ENCODE data around the gene BDH1. TPM values are rescaled to one million over a fixed set of nuclear protein-coding genes. Genes with fewer than 3 reads are reported as not detected.
"Not testable (repeated sequence)": the region's sequence is repeated elsewhere in the genome, so short reads cannot be mapped to it uniquely, and the experiment has no call there.

The BDH1 gene
- 11.4 TPM for polyA plus RNA-seq (2013, experiment 1 of 4)
- 12.0 TPM for polyA plus RNA-seq (2013, experiment 2 of 4)
- polyA plus RNA-seq (2013, experiment 3 of 4) = 8.5 TPM
- 6.8 TPM for polyA plus RNA-seq (2013, experiment 4 of 4)

- Histone ChIP-seq H3K27ac (ENCODE audit: insufficient read depth, low read depth, low read length, poor library complexity, severe bottlenecking) (peak within 1 kb of the TSS; percentile 63), H3K9me3 (ENCODE audit: control insufficient read depth, low read length) (no peaks in the 10 kb centered on the region), H3K36me3 (ENCODE audit: control insufficient read depth, insufficient read depth, low read length) (no peaks in the 10 kb centered on the region), H3K27me3 (ENCODE audit: control insufficient read depth, insufficient read depth, low read length, poor library complexity, severe bottlenecking) (peaks cover 23% of the 10 kb centered on the region), H3K4me3 (ENCODE audit: insufficient read depth, low read depth, low read length) (peak within 1 kb of the TSS; percentile 74), H3K4me1 (ENCODE audit: control insufficient read depth, insufficient read depth, low read length) (peaks cover 4% of the 10 kb centered on the region)
- WGBS, 2 experiments = 1 to 2% methylated on average over 96 of the region's 96 CpGs
Observed at GRCh38 chr3:197555281-197556261, at the start of gene BDH1. TSS of gene BDH1 (minus strand) at chr3:197555968. CDS start at chr3:197546443, 9,525 bp downstream.

GRCh38 chr3:197603317-197603933, 47.7 kb upstream of the BDH1 start:
- Histone ChIP-seq H3K27me3 (ENCODE audit: control insufficient read depth, insufficient read depth, low read length, poor library complexity, severe bottlenecking) (no peaks in the 10 kb centered on the region), H3K27ac (ENCODE audit: insufficient read depth, low read depth, low read length, poor library complexity, severe bottlenecking) (no peak overlapping the region), H3K9me3 (ENCODE audit: control insufficient read depth, low read length) (no peaks in the 10 kb centered on the region), H3K36me3 (ENCODE audit: control insufficient read depth, insufficient read depth, low read length) (peaks cover 9% of the 10 kb centered on the region), H3K4me3 (ENCODE audit: insufficient read depth, low read depth, low read length) (no peak overlapping the region), H3K4me1 (ENCODE audit: control insufficient read depth, insufficient read depth, low read length) (no peaks in the 10 kb centered on the region)
- WGBS, 2 experiments = 94 to 95% methylated on average over 15 of the region's 15 CpGs

- not testable (repeated sequence) for H3K27ac ChIP-seq (ENCODE audit: insufficient read depth, low read depth, low read length, poor library complexity, severe bottlenecking); H3K4me3 ChIP-seq (ENCODE audit: insufficient read depth, low read depth, low read length); H3K36me3 ChIP-seq (ENCODE audit: control insufficient read depth, insufficient read depth, low read length); H3K4me1 ChIP-seq (ENCODE audit: control insufficient read depth, insufficient read depth, low read length); H3K9me3 ChIP-seq (ENCODE audit: control insufficient read depth, low read length); H3K27me3 ChIP-seq (ENCODE audit: control insufficient read depth, insufficient read depth, low read length, poor library complexity, severe bottlenecking)
- 95 to 96% methylated on average over 28 to 29 of the region's 31 CpGs for WGBS, 2 experiments
Observed at GRCh38 chr3:197602351-197602750, 46.6 kb upstream of the BDH1 start.

- H3K9me3 ChIP-seq (ENCODE audit: control insufficient read depth, low read length) = not testable (repeated sequence)
- 83% methylated on average over 1 of the region's 2 CpGs; no CpG with 5 or more reads in 1 of the 2 experiments for WGBS, 2 experiments
Observed at GRCh38 chr3:197601566-197601840, 45.7 kb upstream of the BDH1 start.

GRCh38 chr3:197600796-197601565, 45.2 kb upstream of the BDH1 start:
- 95% methylated on average over 22 of the region's 22 CpGs for WGBS, 2 experiments
- Histone ChIP-seq H3K36me3 (ENCODE audit: control insufficient read depth, insufficient read depth, low read length) (no peaks in the 10 kb centered on the region), H3K9me3 (ENCODE audit: control insufficient read depth, low read length) (no peaks in the 10 kb centered on the region), H3K27ac (ENCODE audit: insufficient read depth, low read depth, low read length, poor library complexity, severe bottlenecking) (no peak overlapping the region), H3K27me3 (ENCODE audit: control insufficient read depth, insufficient read depth, low read length, poor library complexity, severe bottlenecking) (no peaks in the 10 kb centered on the region), H3K4me3 (ENCODE audit: insufficient read depth, low read depth, low read length) (no peak overlapping the region), H3K4me1 (ENCODE audit: control insufficient read depth, insufficient read depth, low read length) (no peaks in the 10 kb centered on the region)

More at GRCh38 chr3:197601566-197601840, 45.7 kb upstream of the BDH1 start:
- H3K4me1 ChIP-seq (ENCODE audit: control insufficient read depth, insufficient read depth, low read length); H3K27ac ChIP-seq (ENCODE audit: insufficient read depth, low read depth, low read length, poor library complexity, severe bottlenecking); H3K36me3 ChIP-seq (ENCODE audit: control insufficient read depth, insufficient read depth, low read length); H3K27me3 ChIP-seq (ENCODE audit: control insufficient read depth, insufficient read depth, low read length, poor library complexity, severe bottlenecking); H3K4me3 ChIP-seq (ENCODE audit: insufficient read depth, low read depth, low read length): not testable (repeated sequence)

GRCh38 chr3:197599089-197599765, 43.5 kb upstream of the BDH1 start:
- Histone ChIP-seq H3K36me3 (ENCODE audit: control insufficient read depth, insufficient read depth, low read length) (no peaks in the 10 kb centered on the region), H3K9me3 (ENCODE audit: control insufficient read depth, low read length) (no peaks in the 10 kb centered on the region), H3K27ac (ENCODE audit: insufficient read depth, low read depth, low read length, poor library complexity, severe bottlenecking) (no peak overlapping the region), H3K4me3 (ENCODE audit: insufficient read depth, low read depth, low read length) (no peak overlapping the region), H3K27me3 (ENCODE audit: control insufficient read depth, insufficient read depth, low read length, poor library complexity, severe bottlenecking) (no peaks in the 10 kb centered on the region), H3K4me1 (ENCODE audit: control insufficient read depth, insufficient read depth, low read length) (no peaks in the 10 kb centered on the region)
- WGBS, 2 experiments = 47 to 48% methylated on average over 22 of the region's 22 CpGs

GRCh38 chr3:197598404-197598980, 42.7 kb upstream of the BDH1 start:
- Histone ChIP-seq H3K36me3 (ENCODE audit: control insufficient read depth, insufficient read depth, low read length) (no peaks in the 10 kb centered on the region), H3K9me3 (ENCODE audit: control insufficient read depth, low read length) (no peaks in the 10 kb centered on the region), H3K4me1 (ENCODE audit: control insufficient read depth, insufficient read depth, low read length) (no peaks in the 10 kb centered on the region), H3K27me3 (ENCODE audit: control insufficient read depth, insufficient read depth, low read length, poor library complexity, severe bottlenecking) (no peaks in the 10 kb centered on the region), H3K27ac (ENCODE audit: insufficient read depth, low read depth, low read length, poor library complexity, severe bottlenecking) (no peak overlapping the region), H3K4me3 (ENCODE audit: insufficient read depth, low read depth, low read length) (no peak overlapping the region)
- 88 to 91% methylated on average over 14 to 15 of the region's 15 CpGs for WGBS, 2 experiments

- Histone ChIP-seq H3K27ac (ENCODE audit: insufficient read depth, low read depth, low read length, poor library complexity, severe bottlenecking) (no peak overlapping the region), H3K36me3 (ENCODE audit: control insufficient read depth, insufficient read depth, low read length) (no peaks in the 10 kb centered on the region), H3K27me3 (ENCODE audit: control insufficient read depth, insufficient read depth, low read length, poor library complexity, severe bottlenecking) (no peaks in the 10 kb centered on the region), H3K9me3 (ENCODE audit: control insufficient read depth, low read length) (no peaks in the 10 kb centered on the region), H3K4me1 (ENCODE audit: control insufficient read depth, insufficient read depth, low read length) (no peaks in the 10 kb centered on the region), H3K4me3 (ENCODE audit: insufficient read depth, low read depth, low read length) (no peak overlapping the region)
- 93 to 95% methylated on average over 4 of the region's 4 CpGs for WGBS, 2 experiments
Observed at GRCh38 chr3:197597335-197597734, 41.6 kb upstream of the BDH1 start.

- Histone ChIP-seq H3K36me3 (ENCODE audit: control insufficient read depth, insufficient read depth, low read length) (no peaks in the 10 kb centered on the region), H3K27ac (ENCODE audit: insufficient read depth, low read depth, low read length, poor library complexity, severe bottlenecking) (no peak overlapping the region), H3K4me3 (ENCODE audit: insufficient read depth, low read depth, low read length) (no peak overlapping the region), H3K9me3 (ENCODE audit: control insufficient read depth, low read length) (no peaks in the 10 kb centered on the region), H3K27me3 (ENCODE audit: control insufficient read depth, insufficient read depth, low read length, poor library complexity, severe bottlenecking) (no peaks in the 10 kb centered on the region), H3K4me1 (ENCODE audit: control insufficient read depth, insufficient read depth, low read length) (no peaks in the 10 kb centered on the region)
- 81% methylated on average over 12 of the region's 12 CpGs for WGBS, 2 experiments
Observed at GRCh38 chr3:197595470-197596185, 39.9 kb upstream of the BDH1 start.

Measured in ectodermal cell (in vitro differentiated cells).